ENCODE results near the gene PDCL3.

DNA sequence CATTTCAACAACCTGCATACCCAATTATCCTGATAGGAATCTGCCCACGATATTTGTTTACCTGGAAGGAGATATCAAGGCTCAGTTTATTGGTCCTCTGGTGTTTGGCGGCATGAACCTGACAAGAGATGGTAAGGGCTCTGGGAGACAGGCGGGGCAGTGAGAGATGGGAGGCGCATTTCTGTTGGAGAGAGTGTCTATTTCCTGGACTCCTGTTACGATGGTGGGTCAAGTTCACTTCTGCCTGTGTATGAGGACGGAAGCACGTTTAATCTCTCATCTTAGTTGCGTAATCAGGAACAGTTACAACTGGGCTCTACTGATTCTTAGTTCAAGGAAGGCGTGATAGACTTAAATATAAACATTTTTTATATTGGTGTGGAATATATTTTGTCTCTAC, 8.9 kb downstream of the PDCL3 start:
- TF ChIP-seq L3MBTL2 (conservative IDR thresholded peaks at IDR 0.05), result no peak
- TF ChIP-seq FOXK2 (IDR thresholded peaks at IDR 0.05), result no peak
- TF ChIP-seq FOXM1 (IDR thresholded peaks at IDR 0.05; ENCODE audit: borderline replicate concordance), result no peak
- TF ChIP-seq ARNT (IDR thresholded peaks at IDR 0.05), result no peak
- TF ChIP-seq SP1 (IDR thresholded peaks at IDR 0.05), result no peak
- TF ChIP-seq HDGF (IDR thresholded peaks at IDR 0.05; ENCODE audit: borderline replicate concordance), result no peak
- TF ChIP-seq SUZ12 (IDR thresholded peaks at IDR 0.05), result no peak
- TF ChIP-seq PKNOX1 (IDR thresholded peaks at IDR 0.05), result no peak
- TF ChIP-seq CTBP1 (IDR thresholded peaks at IDR 0.05; ENCODE audit: borderline replicate concordance), result no peak
